ENCODE measurements around the gene G6PC3. TPM values are rescaled to one million over a fixed set of nuclear protein-coding genes. Genes with fewer than 3 reads are reported as not detected.
"Not testable (repeated sequence)": the region's sequence is repeated elsewhere in the genome, so short reads cannot be mapped to it uniquely, and the experiment has no call there.

Gene G6PC3
- total RNA-seq, 2 experiments from 2014 or later = 19.3 to 19.7 TPM

DNA sequence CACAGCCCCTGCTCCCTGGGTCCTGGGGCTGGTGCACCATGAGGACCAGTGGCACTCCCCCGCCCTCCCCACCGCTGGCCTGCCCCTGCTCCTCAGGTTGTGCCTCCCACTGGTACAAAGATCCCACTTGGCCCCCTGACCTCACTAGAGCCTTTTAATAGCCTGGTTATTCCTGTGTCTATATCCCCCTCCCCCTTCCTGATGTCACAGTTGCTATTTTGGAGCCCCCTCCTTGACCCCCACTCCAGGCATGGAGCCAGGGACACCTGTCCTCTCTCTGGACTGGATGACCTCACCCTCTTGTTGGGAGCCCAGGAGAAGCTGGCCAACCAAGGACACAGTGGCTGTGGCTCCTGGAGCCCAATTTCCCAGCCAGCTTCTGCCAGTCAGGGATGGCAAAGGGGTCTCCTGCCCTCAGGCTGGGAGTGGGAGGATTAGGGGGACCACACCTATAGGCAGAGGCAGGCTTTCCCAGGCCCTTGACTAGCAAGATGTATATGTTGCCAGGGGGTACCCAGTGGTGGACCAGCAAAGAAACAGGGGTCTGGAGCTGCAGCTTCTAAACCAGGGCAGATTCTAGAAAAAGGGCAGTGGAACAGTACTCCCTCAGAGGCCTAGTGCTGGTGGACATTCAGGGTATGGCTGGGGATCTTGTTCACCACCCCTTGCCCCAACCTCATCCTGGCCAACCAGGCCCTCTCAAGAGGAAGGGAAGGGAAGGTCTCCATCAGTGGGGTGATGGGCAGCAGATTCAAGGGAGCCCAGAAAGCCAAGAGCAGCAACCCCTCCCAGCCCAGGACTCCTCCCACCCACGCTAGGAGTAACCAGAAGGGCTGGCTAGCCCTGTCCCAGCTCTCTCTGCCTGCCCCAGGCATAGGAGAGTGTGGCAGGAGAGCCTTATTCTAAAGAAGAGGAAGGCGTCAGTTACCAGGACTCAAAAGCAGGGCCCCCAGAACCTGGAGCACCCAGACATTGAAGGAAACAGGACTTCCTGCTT, 42.0 kb downstream of the G6PC3 start:
- DNase-seq = no peak
- peaks cover 31% of the 10 kb centered on the region for H3K4me1 Mint-ChIP-seq (ENCODE audit: low read depth)
- ATAC-seq = no peak
- H3K27ac Mint-ChIP-seq = no peak overlapping the region
- no peaks in the 10 kb centered on the region for H3K36me3 Mint-ChIP-seq (ENCODE audit: low read depth)
- CTCF ChIA-PET = interaction anchor here (1.4 to 4.0 kb wide), 2 partner anchors 11 to 169 kb away, joined by 7 to 20 read pairs; partner anchors contain the start of gene HDAC5
- POLR2A ChIA-PET = interaction anchor here (0.5 to 4.7 kb wide), 3 partner anchors 10 to 74 kb away, joined by 3 to 33 read pairs (median 4); partner anchors contain the start of genes HDAC5 and TMUB2
- no peak overlapping the region for H3K4me3 Mint-ChIP-seq
- no peaks in the 10 kb centered on the region for H3K27me3 Mint-ChIP-seq (ENCODE audit: low read depth)
- no peaks in the 10 kb centered on the region for H3K9me3 Mint-ChIP-seq (ENCODE audit: insufficient read depth)

DNA sequence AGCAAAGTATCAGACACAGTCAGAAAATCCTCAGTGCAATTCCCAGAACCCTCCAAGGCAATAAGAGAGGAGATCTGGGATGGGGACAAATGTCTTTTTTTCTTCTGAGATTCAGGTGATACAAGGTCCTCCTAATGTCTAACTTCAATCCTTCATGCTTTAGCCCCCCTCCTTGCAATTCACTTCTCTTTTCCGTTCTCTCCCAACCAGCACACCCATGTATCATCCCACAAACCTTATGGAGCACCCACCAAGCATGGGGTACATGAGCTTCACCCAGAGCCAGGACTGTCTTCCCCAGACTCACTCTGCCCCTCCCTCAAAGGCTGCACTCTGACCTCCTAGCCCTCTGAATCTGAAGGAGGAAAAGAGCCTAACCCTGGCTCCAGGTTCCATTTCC, 42.8 kb downstream of the G6PC3 start:
- Mint-ChIP-seq H3K27ac (no peak overlapping the region), H3K4me3 (no peak overlapping the region), H3K4me1 (ENCODE audit: low read depth) (peaks cover 31% of the 10 kb centered on the region), H3K9me3 (ENCODE audit: insufficient read depth) (no peaks in the 10 kb centered on the region), H3K27me3 (ENCODE audit: low read depth) (no peaks in the 10 kb centered on the region), H3K36me3 (ENCODE audit: low read depth) (no peaks in the 10 kb centered on the region)
- ATAC-seq = no peak
- ChIA-PET POLR2A (interaction anchor here (4.7 kb wide), 1 partner anchor 9 kb away, joined by 33 read pairs; the partner anchor contains the start of gene HDAC5), CTCF (interaction anchor here (4.0 kb wide), 1 partner anchor 10 kb away, joined by 20 read pairs; the partner anchor contains the start of gene HDAC5)
- DNase-seq = no peak

DNA sequence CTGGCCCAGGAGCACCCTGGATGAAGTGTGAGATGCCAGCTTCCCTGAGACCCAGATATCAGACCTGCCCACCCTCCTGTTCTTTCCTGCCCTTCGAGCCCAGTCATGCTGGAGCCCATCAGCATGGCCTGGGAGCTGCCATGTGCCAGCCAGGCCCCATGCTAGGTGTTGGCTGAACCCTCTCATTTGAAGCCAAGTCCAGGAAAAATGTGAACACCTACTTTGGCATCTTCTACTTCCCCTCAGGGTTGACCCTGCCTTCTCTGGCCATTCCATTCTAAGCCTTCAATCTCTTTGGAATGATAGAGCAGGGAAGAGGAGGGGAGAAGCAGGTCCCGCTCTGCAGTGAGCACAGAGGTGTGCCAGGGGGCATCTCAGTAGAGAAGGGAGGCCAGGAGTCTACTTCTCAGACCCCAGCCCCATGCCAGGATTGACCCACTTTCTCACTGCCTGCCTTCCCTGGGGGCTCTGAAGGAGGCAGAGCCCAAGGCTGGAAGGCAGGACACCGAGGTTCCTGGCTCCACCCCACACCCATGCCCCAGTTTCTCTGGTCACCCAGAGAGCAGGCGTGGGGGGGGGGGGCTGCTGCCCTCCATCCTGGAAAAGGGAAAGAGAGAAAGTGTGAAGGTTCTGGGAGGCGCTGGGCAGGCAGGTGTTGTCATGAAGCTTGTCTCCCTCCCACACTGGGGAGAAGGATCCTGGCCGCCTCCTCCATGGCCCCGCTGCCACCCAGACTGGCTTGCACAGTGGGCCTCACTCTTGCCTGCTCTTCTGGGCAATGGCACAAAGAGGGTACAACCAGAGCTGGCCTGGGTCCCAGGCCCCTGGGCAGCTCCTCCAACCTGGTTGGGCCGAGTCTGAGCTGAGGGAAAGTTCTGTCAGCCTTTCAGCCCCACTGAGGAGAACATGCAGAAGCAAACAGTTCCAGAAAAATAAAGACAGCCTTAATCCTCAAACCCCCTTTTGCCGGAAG, 43.6 kb downstream of the G6PC3 start:
- H3K4me3 Mint-ChIP-seq = no peak overlapping the region
- no peak overlapping the region for H3K27ac Mint-ChIP-seq
- peaks cover 31% of the 10 kb centered on the region for H3K4me1 Mint-ChIP-seq (ENCODE audit: low read depth)
- no peaks in the 10 kb centered on the region for H3K9me3 Mint-ChIP-seq (ENCODE audit: insufficient read depth)
- H3K36me3 Mint-ChIP-seq (ENCODE audit: low read depth) = no peaks in the 10 kb centered on the region
- CTCF ChIA-PET = interaction anchor here (1.5 to 4.0 kb wide), 4 partner anchors 9 to 236 kb away, joined by 4 to 20 read pairs (median 11); partner anchors contain the start of gene HDAC5
- H3K27me3 Mint-ChIP-seq (ENCODE audit: low read depth) = no peaks in the 10 kb centered on the region
- POLR2A ChIA-PET = interaction anchor here (4.7 kb wide), 1 partner anchor 8 kb away, joined by 33 read pairs; the partner anchor contains the start of gene HDAC5
- DNase-seq = no peak
- no peak for ATAC-seq

- CTCF ChIA-PET = interaction anchor here (0.6 to 4.0 kb wide), 16 partner anchors 7 to 398 kb away, joined by 3 to 20 read pairs (median 4); partner anchors contain the start of genes HDAC5 and LSM12
- Mint-ChIP-seq H3K9me3 (ENCODE audit: insufficient read depth) (no peaks in the 10 kb centered on the region), H3K27ac (no peak overlapping the region), H3K36me3 (ENCODE audit: low read depth) (no peaks in the 10 kb centered on the region), H3K4me1 (ENCODE audit: low read depth) (peaks cover 18% of the 10 kb centered on the region), H3K4me3 (no peak overlapping the region), H3K27me3 (ENCODE audit: low read depth) (no peaks in the 10 kb centered on the region)
- ATAC-seq = no peak
- POLR2A ChIA-PET = no interaction called here
- peak; percentile 36 for DNase-seq
These were observed 45.3 kb downstream of the G6PC3 start for GRCh38 chr17:44115585-44116415.

- DNase-seq (no peak), ATAC-seq (no peak)
- no peak overlapping the region for H3K27ac Mint-ChIP-seq
- CTCF ChIA-PET = interaction anchor here (1.2 to 1.3 kb wide), 3 partner anchors 96 to 406 kb away, joined by 3 read pairs; no protein-coding TSS in a partner anchor
- no peak overlapping the region for H3K4me3 Mint-ChIP-seq
- no peaks in the 10 kb centered on the region for H3K9me3 Mint-ChIP-seq (ENCODE audit: insufficient read depth)
- peaks cover 12% of the 10 kb centered on the region for H3K4me1 Mint-ChIP-seq (ENCODE audit: low read depth)
- H3K27me3 Mint-ChIP-seq (ENCODE audit: low read depth) = peaks cover 3% of the 10 kb centered on the region
- POLR2A ChIA-PET = no interaction called here
- no peaks in the 10 kb centered on the region for H3K36me3 Mint-ChIP-seq (ENCODE audit: low read depth)
These were observed 46.8 kb downstream of the G6PC3 start for GRCh38 chr17:44117351-44117750.

DNA sequence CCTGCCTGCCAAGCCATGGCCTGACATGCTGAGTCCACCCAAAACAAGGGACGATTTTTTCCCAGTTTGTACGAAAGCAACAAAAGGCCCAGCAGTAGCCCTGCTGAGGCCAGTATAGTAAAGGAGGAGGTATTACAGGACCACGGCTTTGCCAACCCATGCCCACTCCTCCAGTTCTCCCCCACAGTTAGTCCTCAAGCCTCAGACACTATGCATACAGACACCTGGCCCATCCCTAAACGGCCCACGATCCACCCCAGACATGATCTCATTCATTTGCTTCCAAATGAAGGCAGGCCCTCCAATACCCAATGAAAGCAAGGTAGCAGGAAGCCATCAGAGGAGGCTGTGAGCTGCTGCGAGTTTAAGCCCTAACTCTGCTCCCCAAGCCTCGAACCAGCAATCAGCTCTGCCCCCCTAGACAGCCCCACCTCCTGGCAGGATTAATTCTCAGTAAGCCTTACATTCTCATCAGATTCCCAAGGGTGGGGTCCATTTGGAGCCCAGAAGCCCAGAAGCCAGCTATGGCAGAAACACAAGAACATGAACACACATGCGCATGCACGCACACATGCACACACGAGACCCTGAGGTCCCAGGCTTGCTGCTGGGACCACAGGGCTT, 48.0 kb downstream of the G6PC3 start:
- ATAC-seq = no peak
- no peaks in the 10 kb centered on the region for H3K36me3 Mint-ChIP-seq (ENCODE audit: low read depth)
- no peaks in the 10 kb centered on the region for H3K9me3 Mint-ChIP-seq (ENCODE audit: insufficient read depth)
- H3K4me3 Mint-ChIP-seq = no peak overlapping the region
- H3K27me3 Mint-ChIP-seq (ENCODE audit: low read depth) = peaks cover 5% of the 10 kb centered on the region
- CTCF ChIA-PET = interaction anchor here (0.7 to 1.3 kb wide), 4 partner anchors 10 to 405 kb away, joined by 3 read pairs; no protein-coding TSS in a partner anchor
- DNase-seq = no peak
- peaks cover 14% of the 10 kb centered on the region for H3K4me1 Mint-ChIP-seq (ENCODE audit: low read depth)
- POLR2A ChIA-PET = interaction anchor here (0.6 kb wide), 1 partner anchor 58 kb away, joined by 3 read pairs; no protein-coding TSS in a partner anchor
- H3K27ac Mint-ChIP-seq = peak overlapping the region; percentile 19

DNA sequence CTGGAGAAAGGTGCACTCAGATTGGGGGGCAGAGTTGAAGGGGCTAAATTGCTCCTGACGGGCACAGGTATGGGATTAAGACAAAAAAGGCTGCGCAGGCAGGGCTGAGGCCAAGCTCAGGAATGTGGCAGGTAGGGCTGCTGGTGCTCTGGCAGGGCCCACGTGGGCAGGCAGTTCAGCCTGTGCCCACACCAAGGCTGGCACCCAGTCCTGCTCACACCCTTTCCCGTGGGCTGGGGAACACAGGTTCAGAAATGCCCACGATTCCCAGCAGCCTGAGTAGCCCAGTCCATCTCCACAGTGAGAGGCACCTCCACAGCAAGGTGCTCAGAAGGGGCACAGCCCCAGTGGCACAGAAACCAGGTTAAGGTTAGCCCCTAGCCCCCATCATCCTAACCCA, 48.5 kb downstream of the G6PC3 start:
- Mint-ChIP-seq H3K36me3 (ENCODE audit: low read depth) (no peaks in the 10 kb centered on the region), H3K27ac (peak overlapping the region; percentile 19), H3K9me3 (ENCODE audit: insufficient read depth) (no peaks in the 10 kb centered on the region), H3K27me3 (ENCODE audit: low read depth) (peaks cover 5% of the 10 kb centered on the region), H3K4me1 (ENCODE audit: low read depth) (peaks cover 13% of the 10 kb centered on the region), H3K4me3 (no peak overlapping the region)
- no peak for ATAC-seq
- no peak for DNase-seq
- CTCF ChIA-PET = interaction anchor here (0.7 to 1.1 kb wide), 3 partner anchors 9 to 175 kb away, joined by 3 read pairs; no protein-coding TSS in a partner anchor
- POLR2A ChIA-PET = no interaction called here

- Mint-ChIP-seq H3K9me3 (ENCODE audit: insufficient read depth) (no peaks in the 10 kb centered on the region), H3K36me3 (ENCODE audit: low read depth) (no peaks in the 10 kb centered on the region), H3K4me3 (no peak overlapping the region), H3K27me3 (ENCODE audit: low read depth) (peaks cover 5% of the 10 kb centered on the region), H3K4me1 (ENCODE audit: low read depth) (peaks cover 16% of the 10 kb centered on the region), H3K27ac (no peak overlapping the region)
- CTCF ChIA-PET = no interaction called here
- DNase-seq (no peak), ATAC-seq (no peak)
- POLR2A ChIA-PET = no interaction called here
These were observed 49.3 kb downstream of the G6PC3 start for GRCh38 chr17:44119798-44120197.

GRCh38 chr17:44120281-44120680, 49.7 kb downstream of the G6PC3 start:
- H3K4me3 Mint-ChIP-seq; DNase-seq; ATAC-seq; H3K27me3 Mint-ChIP-seq (ENCODE audit: low read depth); H3K27ac Mint-ChIP-seq; H3K36me3 Mint-ChIP-seq (ENCODE audit: low read depth); CTCF ChIA-PET; H3K9me3 Mint-ChIP-seq (ENCODE audit: insufficient read depth): not testable (repeated sequence)
- POLR2A ChIA-PET = interaction anchor here (4.2 kb wide), 1 partner anchor 8 kb away, joined by 33 read pairs; no protein-coding TSS in a partner anchor
- H3K4me1 Mint-ChIP-seq (ENCODE audit: low read depth) = peaks cover 16% of the 10 kb centered on the region

DNA sequence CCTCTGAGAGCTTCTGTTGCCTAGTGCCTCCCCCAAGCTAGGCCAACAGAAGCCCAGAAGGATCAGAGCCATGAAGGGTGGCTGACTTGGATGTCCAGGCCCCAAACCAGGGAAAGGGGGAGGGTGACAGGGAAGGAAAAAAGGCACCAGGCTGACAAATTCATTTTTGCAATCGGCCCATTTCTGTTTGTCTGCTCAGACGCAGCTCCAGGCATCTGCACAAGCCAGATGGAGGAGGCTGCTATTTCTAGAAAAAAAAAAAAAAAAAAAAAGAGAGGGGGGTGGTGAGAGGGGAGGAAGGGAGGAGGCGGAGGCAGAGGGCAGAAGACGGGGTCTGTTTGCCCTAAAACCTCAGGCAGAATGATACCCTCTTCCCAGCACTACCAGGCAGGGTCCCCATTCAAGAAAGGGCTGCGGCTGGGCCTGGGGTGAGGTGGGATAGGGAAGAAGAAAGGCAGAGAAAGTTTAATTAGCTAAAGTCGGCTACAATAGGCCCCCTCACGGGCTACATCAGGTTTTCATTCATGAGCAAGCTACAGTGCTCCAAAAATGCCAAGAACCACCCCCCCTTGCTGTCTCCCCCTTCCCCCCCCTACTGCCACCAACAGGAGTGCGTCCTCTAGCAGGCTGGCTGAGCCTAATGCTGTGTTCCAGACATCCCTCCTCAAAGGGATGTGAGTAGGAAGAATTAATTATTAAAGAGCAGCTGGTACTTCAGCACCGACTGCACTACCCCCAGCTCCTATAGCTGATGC, 50.5 kb downstream of the G6PC3 start:
- Mint-ChIP-seq H3K4me3 (no peak overlapping the region), H3K4me1 (ENCODE audit: low read depth) (peaks cover 16% of the 10 kb centered on the region), H3K27me3 (ENCODE audit: low read depth) (peaks cover 5% of the 10 kb centered on the region), H3K27ac (no peak overlapping the region), H3K9me3 (ENCODE audit: insufficient read depth) (no peaks in the 10 kb centered on the region), H3K36me3 (ENCODE audit: low read depth) (no peaks in the 10 kb centered on the region)
- ChIA-PET POLR2A (interaction anchor here (4.2 kb wide), 1 partner anchor 8 kb away, joined by 33 read pairs; no protein-coding TSS in a partner anchor), CTCF (no interaction called here)
- DNase-seq (no peak), ATAC-seq (no peak)

All from activated CD8-positive, alpha-beta T cell treated with anti-CD3 and anti-CD28 coated beads, Interleukin-2, amount 10 ng/mL, durations not matched to agents 7 days and 5 days (primary cell).